ACC112 (cell line): ENCODE results near the gene PRRX1.

Experiments
- H2AFZ ChIP-seq: fragments of 200-600 bp; sonication (generic); one replicate; pipeline ENCODE4 v1.6.0; 2017; ENCODE audit warnings: antibody characterized with exemption, low read length; ENCODE audit not compliant: unreplicated experiment
- H3K27ac ChIP-seq: fragments of 200-600 bp; sonication (generic); 2 replicates; pipeline ENCODE4 v1.5.1; 2014; ENCODE audit warnings: low read depth, mild to moderate bottlenecking, antibody characterized with exemption, low read length, moderate library complexity
- H3K27me3 ChIP-seq: fragments of 200-600 bp; sonication (generic); 2 replicates; pipeline ENCODE4 v1.6.1; 2014; ENCODE audit warnings: mild to moderate bottlenecking, antibody characterized with exemption, low read length, moderate library complexity, mixed read lengths; ENCODE audit not compliant: insufficient read depth
- H3K36me3 ChIP-seq: fragments of 200-600 bp; sonication (generic); 2 replicates; pipeline ENCODE4 v1.6.1; 2016; ENCODE audit warnings: mild to moderate bottlenecking, antibody characterized with exemption, low read length, moderate library complexity, mixed read lengths; ENCODE audit not compliant: insufficient read depth
- H3K4me1 ChIP-seq: fragments of 200-600 bp; sonication (generic); one replicate; pipeline ENCODE4 v1.6.1; 2016; ENCODE audit warnings: low read length, mixed read lengths; ENCODE audit not compliant: insufficient read depth, unreplicated experiment, control insufficient read depth
- H3K4me3 ChIP-seq: fragments of 200-600 bp; sonication (generic); 2 replicates; pipeline ENCODE4 v1.5.1; 2014; ENCODE audit warnings: mild to moderate bottlenecking, low read depth, low read length
- H3K79me2 ChIP-seq: fragments of 200-600 bp; sonication (generic); one replicate; pipeline ENCODE4 v1.6.0; 2016; ENCODE audit warnings: low read length; ENCODE audit not compliant: control insufficient read depth, unreplicated experiment, insufficient read depth

PRRX1 gene

DNA sequence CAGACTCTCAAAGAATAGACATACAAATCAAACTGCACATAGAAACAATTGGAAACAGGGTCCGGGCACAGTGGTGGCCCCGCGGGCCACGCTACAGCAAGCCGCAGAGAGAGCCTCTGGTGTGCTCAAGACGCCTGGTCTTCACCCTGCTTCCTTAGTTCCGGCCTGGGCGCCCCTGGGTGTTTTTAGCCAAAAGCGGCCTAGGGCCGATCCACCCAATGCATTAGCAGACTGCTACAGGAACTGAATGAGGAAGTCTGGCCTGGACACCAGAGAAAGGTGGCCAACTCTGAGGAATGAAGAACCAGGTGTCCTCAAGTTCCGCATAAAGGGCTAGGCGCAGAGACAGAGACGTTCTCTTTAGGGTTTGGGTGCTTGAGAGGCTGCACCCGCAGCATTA is 1.7 kb downstream of the PRRX1 start:
- H3K79me2 ChIP-seq = peaks cover 79% of the 10 kb centered on the region

DNA sequence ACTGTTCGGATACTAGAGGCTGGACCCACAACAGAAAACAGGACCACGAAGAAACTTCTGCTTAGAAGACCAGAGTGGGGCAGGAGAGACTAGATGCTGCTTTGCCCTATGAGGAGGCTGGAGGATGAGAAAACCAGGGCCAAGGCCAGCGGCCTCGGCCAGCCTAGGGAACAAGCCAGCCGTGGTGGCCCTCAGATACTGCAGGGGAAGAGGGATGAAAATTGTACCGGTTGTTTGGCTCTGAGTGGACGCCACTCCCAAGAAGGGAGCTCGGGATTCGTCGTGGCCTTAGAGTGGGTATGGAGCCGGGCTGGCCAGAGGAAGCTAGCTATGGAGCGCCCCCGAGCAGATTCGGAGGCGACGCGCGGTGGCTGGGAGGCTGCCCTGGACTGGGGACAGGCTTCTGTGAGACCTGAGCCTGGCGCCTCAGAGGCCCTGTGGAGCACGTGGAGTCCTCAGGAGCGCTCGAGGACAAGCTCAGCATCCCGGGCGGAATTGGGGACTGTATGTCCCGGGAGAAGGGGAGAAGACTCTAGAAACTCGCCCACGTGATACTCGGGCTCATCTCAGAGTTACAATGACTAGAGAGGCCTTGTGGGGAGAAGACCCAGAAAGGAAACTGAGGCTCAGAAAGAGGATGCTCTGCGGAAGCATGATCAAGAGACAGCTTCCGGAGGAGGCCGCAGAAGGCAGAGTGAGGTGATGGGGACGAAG is 2.8 kb downstream of the PRRX1 start:
- peak overlapping the region; percentile 82 for H2AFZ ChIP-seq
- H3K79me2 ChIP-seq = peaks cover 90% of the 10 kb centered on the region
- H3K27ac ChIP-seq = peak overlapping the region; percentile 87
- H3K4me3 ChIP-seq = peak overlapping the region; percentile 87
- no peaks in the 10 kb centered on the region for H3K27me3 ChIP-seq
- peaks cover 13% of the 10 kb centered on the region for H3K4me1 ChIP-seq
- H3K36me3 ChIP-seq = no peaks in the 10 kb centered on the region

More for the DNA sequence above, 1.7 kb downstream of the PRRX1 start:
- Histone ChIP-seq H3K27ac (peak overlapping the region; percentile 87), H3K36me3 (no peaks in the 10 kb centered on the region), H2AFZ (peak overlapping the region; percentile 24), H3K4me3 (peak overlapping the region; percentile 87), H3K27me3 (no peaks in the 10 kb centered on the region), H3K4me1 (peaks cover 14% of the 10 kb centered on the region)

GRCh38 chr1:170668209-170669106 is 4.5 kb downstream of the PRRX1 start:
- Histone ChIP-seq H3K4me1 (peaks cover 31% of the 10 kb centered on the region), H3K79me2 (peaks cover 100% of the 10 kb centered on the region), H3K4me3 (peak overlapping the region; percentile 87), H3K36me3 (no peaks in the 10 kb centered on the region), H2AFZ (peak overlapping the region; percentile 25), H3K27me3 (no peaks in the 10 kb centered on the region), H3K27ac (peak overlapping the region; percentile 87)

GRCh38 chr1:170669107-170669445 is 5.1 kb downstream of the PRRX1 start:
- Histone ChIP-seq H3K27ac (peak overlapping the region; percentile 87), H3K79me2 (peaks cover 100% of the 10 kb centered on the region), H3K36me3 (no peaks in the 10 kb centered on the region), H3K4me1 (peaks cover 37% of the 10 kb centered on the region), H3K27me3 (no peaks in the 10 kb centered on the region), H3K4me3 (peak overlapping the region; percentile 87), H2AFZ (no peak overlapping the region)

DNA sequence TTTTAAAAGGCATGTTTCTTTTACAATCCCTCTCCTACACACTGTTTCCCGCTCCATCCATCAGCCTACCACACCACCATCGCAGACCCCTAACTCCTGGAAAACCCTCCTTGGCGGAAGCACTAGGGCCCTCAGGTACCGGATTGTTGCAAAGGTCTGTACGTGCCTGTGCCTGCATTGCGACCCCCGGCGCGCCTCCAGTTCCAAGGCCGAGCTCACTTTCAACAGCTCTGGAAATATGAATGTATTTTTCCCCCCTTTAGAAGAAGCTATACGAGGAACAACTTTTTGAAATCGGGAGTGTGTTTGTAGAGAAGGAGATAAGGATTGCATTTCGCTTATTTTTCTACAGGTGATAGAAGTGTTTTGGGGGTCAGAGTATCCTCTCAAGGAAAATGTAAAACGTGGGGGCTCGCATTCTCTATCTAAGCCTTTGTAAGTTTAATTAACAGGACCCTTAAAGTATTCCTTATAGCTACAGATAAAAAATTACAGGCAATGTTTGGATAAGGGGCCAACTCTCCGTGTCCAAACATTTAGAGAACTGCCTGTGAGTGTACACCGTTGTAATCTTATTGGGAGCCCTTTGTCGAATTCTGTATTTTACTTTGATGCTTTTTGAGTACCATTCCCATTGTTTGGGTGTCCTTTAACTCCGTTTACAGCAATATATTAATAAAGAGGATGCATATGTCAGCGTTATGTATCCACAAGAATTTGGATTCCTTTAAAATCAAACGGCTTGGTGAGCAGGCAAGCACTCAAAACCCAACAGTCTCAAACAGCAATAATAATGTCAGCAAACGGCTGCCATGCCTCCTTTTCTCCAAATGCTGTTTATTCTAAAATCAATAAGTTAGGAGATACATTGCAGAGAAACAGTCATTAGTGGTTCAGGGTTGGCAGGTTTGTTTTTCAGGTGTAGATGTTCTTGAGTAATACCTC is 5.9 kb downstream of the PRRX1 start:
- Histone ChIP-seq H3K27ac (peak overlapping the region; percentile 87), H2AFZ (peak overlapping the region; percentile 40), H3K36me3 (no peaks in the 10 kb centered on the region), H3K4me3 (peak overlapping the region; percentile 87), H3K4me1 (peaks cover 45% of the 10 kb centered on the region), H3K79me2 (peaks cover 100% of the 10 kb centered on the region), H3K27me3 (no peaks in the 10 kb centered on the region)

DNA sequence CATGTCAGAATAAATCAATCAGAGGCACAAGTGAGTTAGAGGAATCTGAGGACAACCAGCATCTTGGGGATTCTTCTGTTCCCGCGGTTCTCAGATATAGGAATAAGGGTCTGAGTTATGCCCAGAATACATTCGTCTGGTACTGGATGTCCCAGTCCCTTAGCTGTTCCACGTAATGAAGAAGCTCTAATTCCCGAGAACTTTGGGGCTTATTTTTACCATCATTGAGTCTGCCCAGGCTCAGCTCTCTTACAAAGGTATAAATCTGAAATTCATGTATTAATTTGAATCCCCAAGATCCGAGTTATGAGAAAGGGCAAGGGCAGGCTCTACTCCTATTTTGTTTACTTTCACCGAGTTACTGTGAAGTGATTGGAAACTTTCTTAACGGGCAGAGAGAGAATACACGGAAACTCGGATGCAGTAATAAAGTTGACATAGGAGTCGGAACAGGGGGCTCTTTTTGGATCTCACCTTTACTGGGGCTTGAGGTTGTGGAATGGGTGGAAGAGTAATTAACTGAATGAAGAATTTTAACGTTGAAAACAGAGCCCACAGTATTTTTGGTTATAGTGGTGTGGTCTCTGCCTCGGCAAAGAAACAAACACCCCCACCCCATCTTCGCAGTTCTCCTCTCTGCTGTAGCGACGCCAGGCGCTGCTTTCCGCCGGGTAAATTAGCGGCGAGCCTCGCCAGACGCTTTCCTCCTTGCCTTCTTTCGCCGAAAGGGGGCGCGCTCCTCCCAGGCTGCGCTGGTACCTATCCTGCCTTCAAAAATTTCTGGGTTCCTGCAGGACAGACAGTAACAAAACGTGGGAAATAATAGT is 7.1 kb downstream of the PRRX1 start:
- H3K4me1 ChIP-seq = peaks cover 56% of the 10 kb centered on the region
- H3K4me3 ChIP-seq = peak overlapping the region; percentile 87
- peak overlapping the region; percentile 91 for H3K27ac ChIP-seq
- no peaks in the 10 kb centered on the region for H3K27me3 ChIP-seq
- H3K36me3 ChIP-seq = no peaks in the 10 kb centered on the region
- H2AFZ ChIP-seq = peak overlapping the region; percentile 71
- peaks cover 100% of the 10 kb centered on the region for H3K79me2 ChIP-seq

- H3K4me1 ChIP-seq = peaks cover 59% of the 10 kb centered on the region
- H3K27ac ChIP-seq = peak overlapping the region; percentile 91
- no peaks in the 10 kb centered on the region for H3K27me3 ChIP-seq
- H3K79me2 ChIP-seq = peaks cover 100% of the 10 kb centered on the region
- peak overlapping the region; percentile 58 for H2AFZ ChIP-seq
- H3K36me3 ChIP-seq = no peaks in the 10 kb centered on the region
- peak overlapping the region; percentile 87 for H3K4me3 ChIP-seq
These were observed 7.7 kb downstream of the PRRX1 start for GRCh38 chr1:170671629-170671963.

DNA sequence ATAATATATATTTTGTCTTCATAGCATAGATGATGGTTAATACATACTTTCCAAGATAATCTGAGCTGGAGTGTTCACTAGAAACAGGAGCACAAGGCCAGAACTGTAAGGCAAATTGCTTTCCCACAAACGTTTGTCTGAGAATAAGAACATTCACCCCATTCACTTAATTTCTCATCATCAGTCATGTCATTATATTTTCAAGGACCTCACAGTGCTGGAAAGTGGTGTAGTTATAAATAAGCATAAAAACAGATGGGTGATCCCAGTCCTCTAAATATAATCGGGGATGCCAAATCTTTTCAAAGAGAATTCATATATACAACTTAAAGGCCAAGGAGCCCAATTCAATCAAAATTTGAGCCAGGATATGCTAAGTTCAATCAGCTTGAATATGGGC is 8.4 kb downstream of the PRRX1 start:
- Histone ChIP-seq H3K27ac (peak overlapping the region; percentile 91), H2AFZ (peak overlapping the region; percentile 17)

DNA sequence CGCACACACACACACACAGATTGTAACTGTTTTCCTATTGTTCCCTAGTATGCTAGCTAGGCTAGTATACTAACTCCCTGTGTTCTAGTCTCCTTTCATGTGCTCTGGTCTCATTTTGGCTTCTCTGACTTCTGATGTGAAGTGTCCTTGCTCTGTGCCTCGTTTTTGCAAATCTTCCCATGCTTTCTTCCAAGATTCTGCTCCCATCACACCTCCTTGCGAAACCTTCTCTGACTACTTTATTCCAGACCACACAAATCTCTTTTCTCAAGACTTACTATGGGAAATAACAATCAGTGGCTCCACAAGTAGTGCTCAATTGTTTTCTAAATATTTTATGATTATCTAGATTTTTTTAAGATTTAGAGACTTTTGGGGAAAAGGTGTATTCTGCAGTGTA is 10.3 kb downstream of the PRRX1 start:
- Histone ChIP-seq H3K79me2 (peaks cover 99% of the 10 kb centered on the region), H3K27me3 (no peaks in the 10 kb centered on the region), H2AFZ (peak overlapping the region; percentile 30), H3K4me3 (peak overlapping the region; percentile 87), H3K27ac (peak overlapping the region; percentile 91), H3K36me3 (no peaks in the 10 kb centered on the region), H3K4me1 (peaks cover 76% of the 10 kb centered on the region)

More for the DNA sequence above, 8.4 kb downstream of the PRRX1 start:
- H3K27me3 ChIP-seq = no peaks in the 10 kb centered on the region
- H3K36me3 ChIP-seq = no peaks in the 10 kb centered on the region
- H3K4me3 ChIP-seq = peak overlapping the region; percentile 87
- H3K4me1 ChIP-seq = peaks cover 59% of the 10 kb centered on the region
- peaks cover 99% of the 10 kb centered on the region for H3K79me2 ChIP-seq
